GM12878 (cell line): ENCODE data around the gene SLC38A1. TPM values are rescaled to one million over a fixed set of nuclear protein-coding genes. Genes with fewer than 3 reads are reported as not detected.

Experiments used
- ATAC-seq: fragments of 200-7000 bp; cut with Tn5 transposase; 3 replicates; pipeline ENCODE4 v1.9.1; 2020; ENCODE audit warnings: mild to moderate bottlenecking, moderate library complexity
- BruUV-seq: library from RNA; stranded (reverse); fragments of 400-500 nt; replicated peaks from 2 replicates; lab custom pipeline; 2021; lab: Mats Ljungman, UMichigan
- CTCF ChIA-PET: fragments of 300-600 bp; sonication (Branson Sonifier 250); formaldehyde crosslinking; extraction: SDS; loops from one replicate; lab custom pipeline; 2021; ENCODE audit warnings: inconsistent platforms; lab: Yijun Ruan, JAX
- POLR2A ChIA-PET: fragments of 350-600 bp; formaldehyde crosslinking; extraction: SDS; loops from one replicate; lab custom pipeline; 2021; ENCODE audit warnings: inconsistent platforms; lab: Charles Lee
- RAD21 ChIA-PET: fragments of 300-600 bp; sonication (Branson Sonifier 250); formaldehyde crosslinking; loops from one replicate; lab custom pipeline; 2023; ENCODE audit warnings: antibody characterized with exemption; ENCODE audit not compliant: unreplicated experiment; lab: Charles Lee
- SMC1A ChIA-PET: fragments of 300-600 bp; sonication (Branson Sonifier 250); formaldehyde crosslinking; loops from one replicate; lab custom pipeline; 2023; ENCODE audit not compliant: unreplicated experiment, uncharacterized antibody; lab: Charles Lee
- DNase-seq: peaks from one replicate; pipeline ENCODE4 v3.0.0-alpha.2; 2011; ENCODE audit warnings: low read depth, low spot score
- FAIRE-seq: peaks from 3 replicates; lab custom pipeline; 2011; peaks lifted over from hg19 to GRCh38; lab: Jason Lieb, UNC
- H2AFZ ChIP-seq: 2 replicates; pipeline ENCODE4 v1.6.0; 2011; ENCODE audit warnings: low read depth, low read length, control low read depth; ENCODE audit not compliant: control insufficient read depth
- H3K27ac ChIP-seq: 2 replicates; pipeline ENCODE4 v1.5.1; 2011; ENCODE audit warnings: control low read depth; ENCODE audit not compliant: control insufficient read depth, insufficient read depth
- H3K27me3 ChIP-seq, 2 experiments: replicated peaks in 1 of 2; 2 replicates each; pipeline versions ENCODE4 v1.6.0 to v1.6.1; 2011; ENCODE audit warnings: low read length in 1 of 2; ENCODE audit not compliant: control insufficient read depth in 2 of 2, insufficient read depth in 2 of 2
- H3K36me3 ChIP-seq, 2 experiments: 2 replicates each; pipeline ENCODE4 v1.5.1; 2011; ENCODE audit warnings: low read length in 1 of 2; ENCODE audit not compliant: control insufficient read depth in 2 of 2, insufficient read depth in 2 of 2
- H3K4me1 ChIP-seq: 2 replicates; pipeline ENCODE4 v1.6.1; 2011; ENCODE audit warnings: mild to moderate bottlenecking, low read length, moderate library complexity, mixed read lengths; ENCODE audit not compliant: control insufficient read depth, insufficient read depth
- H3K4me2 ChIP-seq: 2 replicates; pipeline ENCODE4 v1.6.0; 2011; ENCODE audit warnings: control low read depth; ENCODE audit not compliant: control insufficient read depth, insufficient read depth
- H3K4me3 ChIP-seq: fragments of 200-600 bp; sonication (generic); 2 replicates; pipeline ENCODE4 v1.5.1; 2016
- H3K79me2 ChIP-seq: 2 replicates; pipeline ENCODE4 v1.6.0; 2011; ENCODE audit warnings: low read length; ENCODE audit not compliant: control insufficient read depth, insufficient read depth
- H3K9ac ChIP-seq: 2 replicates; pipeline ENCODE4 v1.8.0; 2011; ENCODE audit warnings: low read length, control low read depth, mixed read lengths; ENCODE audit not compliant: control insufficient read depth, insufficient read depth
- H3K9me3 ChIP-seq: replicated peaks from 3 replicates; pipeline ENCODE4 v1.5.1; 2011; ENCODE audit warnings: mild to moderate bottlenecking, low read length; ENCODE audit not compliant: control insufficient read depth, insufficient read depth
- H4K20me1 ChIP-seq: 2 replicates; pipeline ENCODE4 v1.6.0; 2011; ENCODE audit not compliant: control insufficient read depth, insufficient read depth
- ETV6 ChIP-seq, 2 experiments: fragments of 450-650 bp in 1 of 2; IDR thresholded peaks in 1 of 2; conservative IDR thresholded peaks in 1 of 2; 2 replicates each; pipeline ENCODE4 v1.6.1; 2014; ENCODE audit warnings: antibody characterized with exemption in 1 of 2, borderline replicate concordance in 1 of 2, low read depth in 1 of 2, mild to moderate bottlenecking in 1 of 2, moderate library complexity in 1 of 2
- IRF4 ChIP-seq: IDR thresholded peaks from 2 replicates; pipeline ENCODE4 v1.6.1; 2011; ENCODE audit warnings: low read depth, low read length
- MEF2B ChIP-seq: fragments of 450-650 bp; IDR thresholded peaks from 2 replicates; pipeline ENCODE4 v1.6.1; 2018; ENCODE audit warnings: mild to moderate bottlenecking, moderate library complexity; ENCODE audit not compliant: partially characterized antibody, poor library complexity, severe bottlenecking
- TAF1 ChIP-seq: IDR thresholded peaks from 2 replicates; pipeline ENCODE4 v1.6.1; 2011; ENCODE audit warnings: mild to moderate bottlenecking, low read depth, low read length, borderline replicate concordance
- ZBTB33 ChIP-seq: fragments of 450-650 bp; IDR thresholded peaks from 2 replicates; pipeline ENCODE4 v1.6.1; 2017; ENCODE audit warnings: mild to moderate bottlenecking
- WGBS: methylation state at CpG from one replicate; pipeline ENCODE4 v1.1.6; 2016; ENCODE audit warnings: low lambda C conversion rate; ENCODE audit not compliant: insufficient replicate concordance, insufficient coverage; ENCODE audit errors: missing lambda C conversion rate; 5-methylcytosine and 5-hydroxymethylcytosine counted together
- in situ Hi-C: fragments of 300-500 bp; cut with MboI; formaldehyde crosslinking; loops from 9 replicates; pipeline ENCODE4 v1.14.3; 2018; ENCODE audit warnings: mixed read lengths
- intact Hi-C: fragments of 100-400 bp; cut with micrococcal nuclease; formaldehyde crosslinking; loops from one replicate; pipeline ENCODE4 v1.14.2; 2022; ENCODE audit not compliant: unreplicated experiment
- polyA plus RNA-seq, 11 experiments: library from polyadenylated mRNA; depleted of rRNA in 4 of 11; unstranded in 6 of 11; stranded (reverse) in 5 of 11; fragments of >200 nt; fragmentation: Nextera tagmentation in 4 of 11; fragmentation: Illumina TruSeq in 1 of 11; extraction: Ambion mirVana in 4 of 11; extraction: Trizol in 1 of 11; gene quantifications; 1 replicate in 1 of 11; 2 replicates in 10 of 11; pipeline versions ENCODE4 v1.2.1 to v1.2.3, GENCODE V29; 2011 to 2016; ENCODE audit warnings: inconsistent platforms in 2 of 11, missing spikeins in 2 of 11, low read depth in 1 of 11
- total RNA-seq, 4 experiments: library from RNA; depleted of rRNA in 3 of 4; stranded (reverse); fragments of >200 nt in 3 of 4; fragmentation: Illumina TruSeq in 1 of 4; extraction: Trizol in 1 of 4; gene quantifications; 2 replicates each; pipeline versions ENCODE4 v1.2.1 to v1.2.3, GENCODE V29; 2013 to 2021
- TF ChIP-seq, protein P1 (sequence below): fragments of 450-650 bp; IDR thresholded peaks from 2 replicates; pipeline ENCODE4 v1.6.1; 2017; ENCODE audit warnings: mild to moderate bottlenecking, moderate library complexity

SLC38A1 gene
- total and polyA plus RNA-seq, 10 of the 15 experiments (the other 5 are each of a cell fraction or from before 2014, with no cell fraction given): 38.1 to 191 (median 144) TPM

DNA sequence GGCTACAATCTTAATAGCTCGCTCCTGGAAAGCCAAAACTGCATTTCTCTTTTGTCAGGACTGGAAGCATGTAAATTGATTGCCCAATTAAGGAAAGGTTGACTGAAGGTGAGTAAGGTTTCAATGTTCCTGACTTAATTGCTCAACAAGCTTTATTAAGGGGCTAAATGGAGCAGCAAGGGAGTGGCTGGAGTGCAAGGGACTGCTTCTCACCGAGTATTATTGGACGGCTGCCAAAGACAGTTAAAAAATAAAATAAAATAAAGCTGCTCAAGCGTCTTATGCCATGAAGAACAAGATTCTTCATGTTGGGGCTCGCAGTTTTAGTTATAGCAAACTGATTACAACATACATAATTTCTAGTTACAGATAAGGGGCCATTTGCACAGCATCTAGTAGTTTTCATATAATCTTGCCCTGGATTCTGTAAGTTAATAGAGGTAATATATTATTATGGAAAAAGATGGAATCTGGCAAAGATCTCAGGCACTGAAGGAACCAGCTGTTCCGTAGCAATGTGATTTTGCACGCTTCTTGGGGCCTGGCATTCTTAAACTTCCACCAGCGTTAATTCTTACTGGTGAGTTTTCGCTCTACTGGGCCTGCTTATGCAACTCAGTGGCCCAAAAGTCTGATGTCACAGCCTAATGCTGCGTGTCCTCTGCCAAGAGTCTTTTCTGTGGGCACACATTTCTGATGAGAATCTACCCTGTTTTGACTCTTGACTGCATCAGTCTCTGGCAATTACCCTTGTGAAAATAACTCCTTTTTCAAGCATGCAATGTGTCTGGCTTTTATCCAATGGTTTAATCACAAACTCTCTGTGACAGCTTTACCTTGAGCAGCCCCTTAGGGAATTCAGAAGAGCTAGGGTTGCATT lies 108.5 kb downstream of the SLC38A1 start:
- no peaks in the 10 kb centered on the region for H3K4me1 ChIP-seq
- ChIA-PET SMC1A (interaction anchor here (1.0 to 4.3 kb wide), 12 partner anchors 10 to 58 kb away, joined by 3 to 35 read pairs (median 5); no protein-coding TSS in a partner anchor), RAD21 (interaction anchor here (1.0 to 2.9 kb wide), 6 partner anchors 8 to 55 kb away, joined by 3 to 12 read pairs (median 4); no protein-coding TSS in a partner anchor), POLR2A (interaction anchor here (0.7 to 1.8 kb wide), 4 partner anchors 11 to 328 kb away, joined by 3 read pairs; no protein-coding TSS in a partner anchor), CTCF (interaction anchor here (0.9 to 1.9 kb wide), 5 partner anchors 8 to 90 kb away, joined by 3 to 5 read pairs (median 3); no protein-coding TSS in a partner anchor)
- ATAC-seq: no peak; the same call in 2 of the 3 replicates
- no peak for DNase-seq
- no peaks in the 10 kb centered on the region for H3K27me3 ChIP-seq
- no peak overlapping the region for H3K4me2 ChIP-seq
- H3K9ac ChIP-seq: no peak overlapping the region
- WGBS: 62% methylated on average over 10 of the region's 10 CpGs
- H3K79me2 ChIP-seq: no peaks in the 10 kb centered on the region
- H2AFZ ChIP-seq: no peak overlapping the region; the same call in 1 of the 2 replicates
- no TSS peak for BruUV-seq
- no peaks in the 10 kb centered on the region; the same call in 1 of the 3 replicates for H3K9me3 ChIP-seq
- H3K27ac ChIP-seq: no peak overlapping the region
- intact Hi-C loops: no loop called here
- H3K4me3 ChIP-seq: no peak overlapping the region
- FAIRE-seq: no peak
- no peaks in the 10 kb centered on the region for H4K20me1 ChIP-seq
- in situ Hi-C loops: no loop called here
- TF ChIP-seq ETV6 (conservative IDR thresholded peaks at IDR 0.05 in 1 of 2, IDR thresholded peaks at IDR 0.05 in 1 of 2; ENCODE audit: borderline replicate concordance in 1 of 2, low read depth in 1 of 2) (no peak), MEF2B (peak; percentile 50), ZBTB33 (no peak), TAF1 (no peak), IRF4 (no peak)
- TF ChIP-seq, protein P1, sequence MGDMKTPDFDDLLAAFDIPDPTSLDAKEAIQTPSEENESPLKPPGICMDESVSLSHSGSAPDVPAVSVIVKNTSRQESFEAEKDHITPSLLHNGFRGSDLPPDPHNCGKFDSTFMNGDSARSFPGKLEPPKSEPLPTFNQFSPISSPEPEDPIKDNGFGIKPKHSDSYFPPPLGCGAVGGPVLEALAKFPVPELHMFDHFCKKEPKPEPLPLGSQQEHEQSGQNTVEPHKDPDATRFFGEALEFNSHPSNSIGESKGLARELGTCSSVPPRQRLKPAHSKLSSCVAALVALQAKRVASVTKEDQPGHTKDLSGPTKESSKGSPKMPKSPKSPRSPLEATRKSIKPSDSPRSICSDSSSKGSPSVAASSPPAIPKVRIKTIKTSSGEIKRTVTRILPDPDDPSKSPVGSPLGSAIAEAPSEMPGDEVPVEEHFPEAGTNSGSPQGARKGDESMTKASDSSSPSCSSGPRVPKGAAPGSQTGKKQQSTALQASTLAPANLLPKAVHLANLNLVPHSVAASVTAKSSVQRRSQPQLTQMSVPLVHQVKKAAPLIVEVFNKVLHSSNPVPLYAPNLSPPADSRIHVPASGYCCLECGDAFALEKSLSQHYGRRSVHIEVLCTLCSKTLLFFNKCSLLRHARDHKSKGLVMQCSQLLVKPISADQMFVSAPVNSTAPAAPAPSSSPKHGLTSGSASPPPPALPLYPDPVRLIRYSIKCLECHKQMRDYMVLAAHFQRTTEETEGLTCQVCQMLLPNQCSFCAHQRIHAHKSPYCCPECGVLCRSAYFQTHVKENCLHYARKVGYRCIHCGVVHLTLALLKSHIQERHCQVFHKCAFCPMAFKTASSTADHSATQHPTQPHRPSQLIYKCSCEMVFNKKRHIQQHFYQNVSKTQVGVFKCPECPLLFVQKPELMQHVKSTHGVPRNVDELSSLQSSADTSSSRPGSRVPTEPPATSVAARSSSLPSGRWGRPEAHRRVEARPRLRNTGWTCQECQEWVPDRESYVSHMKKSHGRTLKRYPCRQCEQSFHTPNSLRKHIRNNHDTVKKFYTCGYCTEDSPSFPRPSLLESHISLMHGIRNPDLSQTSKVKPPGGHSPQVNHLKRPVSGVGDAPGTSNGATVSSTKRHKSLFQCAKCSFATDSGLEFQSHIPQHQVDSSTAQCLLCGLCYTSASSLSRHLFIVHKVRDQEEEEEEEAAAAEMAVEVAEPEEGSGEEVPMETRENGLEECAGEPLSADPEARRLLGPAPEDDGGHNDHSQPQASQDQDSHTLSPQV: no peak
- no peaks in the 10 kb centered on the region for H3K36me3 ChIP-seq
